Measurements from ENCODE around the gene EMP1. TPM values are rescaled to one million over a fixed set of nuclear protein-coding genes. Genes with fewer than 3 reads are reported as not detected.
"Not testable (repeated sequence)": the region's sequence is repeated elsewhere in the genome, so short reads cannot be mapped to it uniquely, and the experiment has no call there.

The EMP1 gene
- total RNA-seq, 2 donors from 2014 or later = 1.4 to 4.2 TPM

DNA sequence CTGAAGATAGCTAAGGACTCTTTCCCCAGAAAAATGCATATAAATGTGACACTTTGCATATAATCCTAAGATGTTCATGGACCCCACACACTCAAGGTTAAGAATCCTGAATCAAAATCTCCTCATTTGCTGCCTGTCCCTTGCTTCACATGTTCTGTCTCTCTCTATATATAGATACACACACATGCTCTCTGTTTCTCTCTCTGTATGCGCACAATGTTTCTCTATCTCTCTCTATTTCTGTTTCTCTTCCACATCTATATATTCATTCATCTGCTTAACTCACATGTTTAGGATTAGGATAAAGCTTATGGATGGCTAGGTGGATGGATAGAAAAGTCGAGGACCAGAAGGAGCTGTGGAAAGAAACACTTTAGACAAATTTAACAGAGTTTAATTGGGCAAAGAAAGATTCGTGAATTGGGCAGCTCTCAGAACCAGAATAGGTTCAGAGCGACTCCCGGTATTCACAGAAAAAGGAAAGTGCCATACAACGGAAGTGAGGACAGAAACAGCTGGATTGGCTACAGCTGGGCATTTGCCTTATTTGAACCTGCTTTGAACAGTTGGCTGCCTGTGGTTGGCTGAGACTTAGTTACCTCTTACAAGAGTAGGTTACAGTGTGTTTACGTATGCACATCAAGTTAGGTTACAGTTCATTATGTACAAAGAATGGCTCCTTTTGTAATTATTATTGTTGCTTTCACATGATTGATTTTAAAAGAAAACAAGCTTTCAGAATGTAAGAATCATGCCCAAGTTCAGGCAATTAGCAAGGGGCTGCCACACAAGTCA lies 57.6 kb downstream of the EMP1 start:
- no peak overlapping the region for H3K4me3 Mint-ChIP-seq
- no peaks in the 10 kb centered on the region for H3K9me3 Mint-ChIP-seq
- no peaks in the 10 kb centered on the region for H3K36me3 Mint-ChIP-seq
- no peak overlapping the region for H3K27ac Mint-ChIP-seq
- DNase-seq (ENCODE audit: low spot score) (no peak), ATAC-seq (no peak)
- H3K27me3 Mint-ChIP-seq = peaks cover 7 to 17% of the 10 kb centered on the region in 2 donors
- peaks cover 4 to 6% of the 10 kb centered on the region in 2 donors for H3K4me1 Mint-ChIP-seq (ENCODE audit: low read depth in 2 of 2)

DNA sequence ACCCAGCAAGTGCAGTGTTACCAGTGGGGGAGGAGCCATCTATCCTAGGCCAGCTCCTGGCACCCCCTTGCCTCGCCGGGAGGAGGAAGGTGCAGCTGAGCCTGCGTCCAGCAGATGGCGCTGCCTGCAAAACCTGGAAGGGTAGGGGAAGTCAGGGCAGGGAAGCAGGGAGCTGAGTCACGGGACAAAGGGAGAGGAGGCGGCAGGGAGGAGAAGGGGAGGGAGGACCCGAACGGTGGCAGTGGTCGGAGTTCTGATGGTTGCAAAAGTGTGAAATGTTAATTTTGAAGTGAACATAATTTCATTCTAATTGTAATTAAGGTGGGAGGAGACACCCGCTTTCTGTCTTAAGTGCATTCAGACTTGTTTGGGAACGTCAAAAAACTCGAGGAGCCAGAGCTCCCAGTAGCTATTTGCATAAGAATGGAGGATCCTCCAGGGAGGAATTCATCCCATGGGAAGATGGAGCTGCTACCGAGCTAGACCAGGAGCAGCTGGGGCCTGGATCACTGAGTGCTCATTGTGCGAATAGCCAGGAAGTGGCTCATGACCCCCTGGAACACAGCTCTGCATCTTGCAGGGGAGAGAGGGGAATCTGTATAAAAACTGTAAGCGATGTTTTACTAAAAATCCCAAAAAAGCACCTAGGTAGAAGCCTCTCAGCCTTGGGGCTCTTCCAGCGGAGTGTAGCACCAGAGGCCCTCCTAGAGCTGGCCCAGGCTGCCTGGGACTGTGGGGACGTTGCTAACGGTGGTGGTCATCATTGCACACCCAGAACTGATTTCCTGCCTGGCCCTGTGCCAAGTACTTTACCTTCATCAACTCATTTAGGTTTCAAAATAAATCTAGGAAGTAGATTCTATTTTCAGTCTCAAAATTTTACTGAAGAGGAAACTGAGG lies 59.5 kb downstream of the EMP1 start:
- no peaks in the 10 kb centered on the region for H3K9me3 Mint-ChIP-seq
- H3K27me3 Mint-ChIP-seq = peaks cover 0 to 3% of the 10 kb centered on the region in 2 donors
- DNase-seq (ENCODE audit: low spot score) (peak; percentile 78), ATAC-seq (peak; percentile 87 to 91)
- H3K27ac Mint-ChIP-seq = no peak overlapping the region
- no peaks in the 10 kb centered on the region for H3K36me3 Mint-ChIP-seq
- H3K4me1 Mint-ChIP-seq (ENCODE audit: low read depth in 2 of 2) = peaks cover 4 to 6% of the 10 kb centered on the region in 2 donors
- H3K4me3 Mint-ChIP-seq = no peak overlapping the region

DNA sequence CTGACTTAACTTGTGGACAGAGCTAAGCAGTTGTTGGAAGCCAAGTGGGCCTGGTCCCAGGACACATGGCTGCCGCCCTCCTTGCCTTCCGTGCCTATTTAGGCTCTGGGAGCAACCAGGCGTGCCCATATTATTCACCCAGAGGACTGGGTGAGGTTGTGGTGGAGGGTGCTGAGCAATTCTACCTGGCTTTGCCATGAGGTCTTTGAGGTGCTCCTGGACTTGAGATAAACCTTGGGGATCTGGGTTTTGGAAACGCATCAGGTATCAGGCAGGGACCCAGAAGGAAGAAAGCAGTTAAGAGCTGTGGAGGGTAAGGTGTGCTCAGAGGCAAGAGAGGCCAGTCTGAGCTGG lies 60.1 kb downstream of the EMP1 start:
- Mint-ChIP-seq H3K27ac (no peak overlapping the region), H3K4me1 (ENCODE audit: low read depth in 2 of 2) (peaks cover 4 to 6% of the 10 kb centered on the region in 2 donors)
- no peak for ATAC-seq

DNA sequence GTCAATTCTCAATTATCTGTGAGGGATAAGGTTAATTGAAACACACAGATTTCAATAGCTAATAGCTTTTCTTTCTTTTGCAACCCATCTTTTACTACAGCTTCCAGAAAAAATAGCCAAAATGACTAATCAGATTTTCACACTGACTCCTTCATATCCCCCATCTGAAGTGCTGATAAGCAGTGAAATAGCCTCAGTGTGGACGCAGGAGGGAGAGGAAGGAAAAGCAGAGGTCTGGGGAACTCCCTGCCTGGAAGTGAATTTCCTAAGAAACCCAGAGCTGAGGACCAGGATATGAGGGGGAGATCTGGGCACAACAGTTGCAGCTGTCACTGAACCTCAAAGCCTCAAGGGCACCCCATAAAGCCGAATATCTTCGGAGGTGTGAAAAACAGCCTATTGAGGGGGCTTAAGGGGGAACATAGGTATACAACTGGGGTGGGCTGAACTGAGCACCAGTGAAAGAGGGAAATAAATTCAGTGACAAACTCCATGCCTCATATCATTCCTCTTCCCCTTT lies 60.9 kb downstream of the EMP1 start:
- ATAC-seq (no peak), DNase-seq (ENCODE audit: low spot score) (no peak)
- no peaks in the 10 kb centered on the region for H3K9me3 Mint-ChIP-seq
- H3K27me3 Mint-ChIP-seq = no peaks in the 10 kb centered on the region
- peaks cover 4 to 6% of the 10 kb centered on the region in 2 donors for H3K4me1 Mint-ChIP-seq (ENCODE audit: low read depth in 2 of 2)
- no peak overlapping the region for H3K27ac Mint-ChIP-seq
- H3K36me3 Mint-ChIP-seq = no peaks in the 10 kb centered on the region
- no peak overlapping the region for H3K4me3 Mint-ChIP-seq

More for the DNA sequence above, 60.1 kb downstream of the EMP1 start:
- H3K27me3 Mint-ChIP-seq = peaks cover 0 to 2% of the 10 kb centered on the region in 2 donors
- no peaks in the 10 kb centered on the region for H3K36me3 Mint-ChIP-seq
- no peak overlapping the region for H3K4me3 Mint-ChIP-seq
- no peak for DNase-seq (ENCODE audit: low spot score)
- no peaks in the 10 kb centered on the region for H3K9me3 Mint-ChIP-seq

DNA sequence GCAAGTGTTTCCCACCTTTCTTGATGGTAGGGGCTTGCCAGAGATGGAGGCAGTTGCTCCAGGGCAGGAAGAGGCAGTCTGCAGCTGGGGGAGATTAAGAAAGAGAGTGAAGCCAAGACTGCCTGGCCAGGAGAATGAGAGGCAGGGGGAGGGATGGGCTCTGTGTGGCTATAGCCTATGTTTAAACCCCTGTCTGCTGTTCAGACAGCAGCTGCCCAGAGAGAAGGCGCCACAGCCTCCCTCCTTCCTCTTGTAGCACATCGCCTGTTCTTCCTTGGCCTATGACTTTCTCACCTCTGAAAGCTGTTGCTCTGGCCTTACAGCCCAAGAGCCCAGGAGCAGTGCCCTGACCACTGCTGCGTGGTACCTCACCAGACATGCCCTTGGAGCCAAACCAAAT lies 61.7 kb downstream of the EMP1 start:
- ATAC-seq = peak in 1 of 2 donors; percentile 24
- no peak for DNase-seq (ENCODE audit: low spot score)
- Mint-ChIP-seq H3K27me3 (no peaks in the 10 kb centered on the region), H3K36me3 (no peaks in the 10 kb centered on the region), H3K9me3 (no peaks in the 10 kb centered on the region), H3K4me1 (ENCODE audit: low read depth in 2 of 2) (peaks cover 4 to 6% of the 10 kb centered on the region in 2 donors), H3K4me3 (no peak overlapping the region), H3K27ac (no peak overlapping the region)

DNA sequence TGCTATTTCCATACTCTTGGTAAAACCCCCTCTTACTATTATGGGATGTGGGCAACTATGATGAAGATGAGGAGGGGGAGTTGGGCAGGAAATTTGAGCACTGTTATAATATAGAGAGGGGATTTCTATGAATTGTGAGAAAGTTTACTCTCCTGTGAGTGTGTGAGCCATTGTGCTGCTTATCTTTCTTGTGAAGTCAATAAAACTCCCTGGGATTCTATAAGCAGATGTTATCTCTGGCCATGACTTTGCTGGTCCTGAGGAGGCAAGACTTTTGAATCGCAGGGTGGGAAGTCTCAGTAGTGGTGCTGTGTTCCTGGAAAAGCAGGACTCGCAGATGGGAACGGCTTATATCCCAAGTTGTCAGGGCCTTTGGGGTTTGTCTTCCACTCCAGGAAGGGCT lies 62.2 kb downstream of the EMP1 start:
- H3K27ac Mint-ChIP-seq = no peak overlapping the region
- ATAC-seq (no peak), DNase-seq (ENCODE audit: low spot score) (no peak)
- H3K9me3 Mint-ChIP-seq = no peaks in the 10 kb centered on the region
- H3K27me3 Mint-ChIP-seq = peaks cover 1 to 4% of the 10 kb centered on the region in 2 donors
- H3K4me1 Mint-ChIP-seq (ENCODE audit: low read depth in 2 of 2) = peaks cover 4 to 6% of the 10 kb centered on the region in 2 donors
- no peaks in the 10 kb centered on the region for H3K36me3 Mint-ChIP-seq
- no peak overlapping the region for H3K4me3 Mint-ChIP-seq

DNA sequence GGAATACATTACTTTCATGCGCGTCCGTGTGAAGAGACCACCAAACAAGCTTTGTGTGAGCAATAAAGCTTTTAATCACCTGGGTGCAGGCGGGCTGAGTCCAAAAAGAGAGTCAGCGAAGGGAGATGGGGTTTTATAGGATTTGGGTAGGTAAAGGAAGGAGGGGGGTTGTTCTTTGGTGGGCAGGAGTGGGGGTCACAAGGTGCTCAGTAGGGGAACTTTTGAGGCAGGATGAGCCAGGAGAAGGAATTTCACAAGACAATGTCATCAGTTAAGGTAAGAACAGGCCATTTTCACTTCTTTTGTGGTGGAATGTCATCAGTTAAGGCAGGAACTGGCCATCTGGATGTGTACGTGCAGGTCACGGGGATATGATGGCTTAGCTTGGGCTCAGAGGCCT lies 63.1 kb downstream of the EMP1 start:
- peaks cover 8 to 13% of the 10 kb centered on the region in 2 donors for H3K27me3 Mint-ChIP-seq
- not testable (repeated sequence) for H3K4me1 Mint-ChIP-seq (ENCODE audit: low read depth in 2 of 2); H3K27ac Mint-ChIP-seq

DNA sequence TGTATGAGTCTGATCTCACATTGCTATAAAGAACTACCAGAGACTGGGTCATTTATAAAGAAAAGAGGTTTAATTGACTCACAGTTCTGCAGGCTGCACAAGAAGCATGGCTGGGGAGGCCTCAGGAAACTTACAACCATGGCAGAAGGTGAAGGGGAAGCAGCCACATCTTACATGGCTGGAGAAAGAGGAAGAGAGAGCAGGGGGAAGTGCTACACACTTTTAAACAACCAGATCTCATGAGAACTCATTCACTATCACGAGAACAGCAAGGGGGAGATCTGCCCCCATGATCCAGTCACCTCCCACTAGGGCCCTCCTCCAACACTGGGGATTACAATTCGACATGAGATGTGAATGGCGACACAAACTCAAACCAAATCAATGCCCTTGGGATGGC lies 71.3 kb downstream of the EMP1 start:
- not testable (repeated sequence) for DNase-seq (ENCODE audit: low spot score); H3K4me3 Mint-ChIP-seq; H3K4me1 Mint-ChIP-seq (ENCODE audit: low read depth in 2 of 2); H3K27ac Mint-ChIP-seq; ATAC-seq; H3K9me3 Mint-ChIP-seq; H3K36me3 Mint-ChIP-seq
- H3K27me3 Mint-ChIP-seq = peaks cover 25 to 34% of the 10 kb centered on the region in 2 donors

More for the DNA sequence above, 63.1 kb downstream of the EMP1 start:
- not testable (repeated sequence) for DNase-seq (ENCODE audit: low spot score); H3K4me3 Mint-ChIP-seq; ATAC-seq; H3K36me3 Mint-ChIP-seq; H3K9me3 Mint-ChIP-seq

DNA sequence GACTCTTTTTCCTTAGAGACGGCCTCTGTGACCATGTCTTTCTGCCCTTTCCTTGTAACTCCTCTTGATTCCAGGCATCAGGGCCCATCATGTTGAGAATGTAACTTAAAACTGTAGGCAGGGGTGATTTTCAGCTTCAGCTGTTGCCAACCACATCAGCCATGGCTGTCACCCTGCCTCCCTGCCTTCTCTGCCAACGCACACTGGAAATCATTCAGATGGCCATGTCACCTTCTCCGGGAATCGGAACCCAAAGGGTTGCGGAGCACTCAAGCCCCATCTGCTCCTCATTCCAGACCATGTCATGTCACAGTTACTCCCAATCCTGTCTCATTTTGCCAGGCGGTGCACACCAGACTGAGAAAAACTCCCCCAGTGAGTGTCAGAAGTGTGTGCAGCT lies 72.1 kb downstream of the EMP1 start:
- no peak for DNase-seq (ENCODE audit: low spot score)
- Mint-ChIP-seq H3K27ac (no peak overlapping the region), H3K4me1 (ENCODE audit: low read depth in 2 of 2) (no peaks in the 10 kb centered on the region), H3K36me3 (no peaks in the 10 kb centered on the region), H3K9me3 (no peaks in the 10 kb centered on the region), H3K27me3 (peaks cover 25 to 31% of the 10 kb centered on the region in 2 donors), H3K4me3 (no peak overlapping the region)
- ATAC-seq = no peak

Other genes with a start within 250 kb of the EMP1 start
- gene GPRC5D, start 244.6 kb upstream of the EMP1 start, total RNA-seq = not detected
- 10 to 100 TPM; 11.2 to 13.9 TPM for gene HEBP1, start 196.5 kb upstream of the EMP1 start, total RNA-seq
- 10 to 100 TPM in 1 of 2 donors, 1 to 10 TPM in 1; 7.2 to 10.1 TPM for gene FAM234B, start 152.3 kb upstream of the EMP1 start, total RNA-seq
- not detected for gene GSG1, start 93.1 kb upstream of the EMP1 start, total RNA-seq